Panc1 (cell line): ENCODE results near the gene CAPN10.

Experiments
- CTCF ChIP-seq: fragments of 450-650 bp; IDR thresholded peaks from 2 replicates; pipeline ENCODE4 v1.5.1; 2017; ENCODE audit warnings: mild to moderate bottlenecking
- POLR2AphosphoS5 ChIP-seq: IDR thresholded peaks from 2 replicates; pipeline ENCODE4 v1.6.1; 2012; ENCODE audit warnings: mild to moderate bottlenecking, low read depth, low read length, moderate library complexity
- REST ChIP-seq, 2 experiments: IDR thresholded peaks; 2 replicates each; pipeline ENCODE4 v1.6.1; 2011 to 2012; ENCODE audit warnings: low read depth in 2 of 2, control low read depth in 1 of 2, low read length in 1 of 2, mild to moderate bottlenecking in 1 of 2, moderate library complexity in 1 of 2; ENCODE audit not compliant: insufficient read depth in 1 of 2
- TCF7L2 ChIP-seq: IDR thresholded peaks from 2 replicates; pipeline ENCODE4 v1.6.1; 2011; ENCODE audit warnings: mild to moderate bottlenecking, low read depth, low read length, inconsistent platforms

GRCh38 chr2:240630771-240631547, 44.4 kb downstream of the CAPN10 start:
- TF ChIP-seq CTCF = no peak
- no peak for TF ChIP-seq POLR2AphosphoS5
- TF ChIP-seq REST (IDR thresholded peaks at IDR 0.05; ENCODE audit: insufficient read depth in 1 of 2, low read depth in 2 of 2, low read length in 1 of 2) = no peak
- no peak for TF ChIP-seq TCF7L2
